Peyer's patch (tissue), 4 donors: Measurements from ENCODE around the gene P2RY2. TPM values are rescaled to one million over a fixed set of nuclear protein-coding genes. Genes with fewer than 3 reads are reported as not detected.
A peak's percentile ranks its signal among the peaks of the same experiment; 100 is the strongest.

Source experiments
- DNase-seq, 3 donors: peaks; one replicate each; pipeline ENCODE4 v3.0.0-alpha.2; 2017 to 2019
- H3K27ac ChIP-seq, 4 donors: fragments of 200-600 bp; sonication (generic); one replicate each; pipeline ENCODE4 v1.5.1; 2016 to 2019
- H3K27me3 ChIP-seq, 2 donors: fragments of 200-600 bp; sonication (generic); one replicate each; pipeline ENCODE4 v1.5.1; 2019
- H3K36me3 ChIP-seq, 3 donors: fragments of 200-600 bp; sonication (generic); one replicate each; pipeline ENCODE4 v1.5.1; 2016 to 2019
- H3K4me1 ChIP-seq, 4 donors: fragments of 200-600 bp; sonication (generic); one replicate each; pipeline ENCODE4 v1.5.1; 2016 to 2019
- H3K4me3 ChIP-seq, 4 donors: fragments of 200-600 bp; sonication (generic); 1 replicate in 3 of 4; 2 replicates in 1 of 4; pipeline ENCODE4 v1.5.1; 2016 to 2019; ENCODE audit warnings: mild to moderate bottlenecking in 1 of 4
- H3K9me3 ChIP-seq, 4 donors: fragments of 200-600 bp; sonication (generic); one replicate each; pipeline ENCODE4 v1.5.1; 2016 to 2019; ENCODE audit warnings: mild to moderate bottlenecking in 1 of 4
- CTCF ChIP-seq, 6 experiments: fragments of 450-650 bp in 4 of 6; fragments of 200-600 bp in 2 of 6; sonication (generic) in 1 of 6; IDR thresholded peaks; one replicate each; pipeline ENCODE4 v1.5.1; 2017 to 2019; ENCODE audit warnings: antibody characterized with exemption in 6 of 6, mild to moderate bottlenecking in 3 of 6, moderate library complexity in 1 of 6
- POLR2A ChIP-seq, 2 donors: fragments of 450-650 bp; IDR thresholded peaks; one replicate each; pipeline ENCODE4 v1.5.1; 2017; ENCODE audit warnings: antibody characterized with exemption in 2 of 2, mild to moderate bottlenecking in 2 of 2, moderate library complexity in 2 of 2
- total RNA-seq, 4 donors: library from RNA; depleted of rRNA; stranded (reverse); fragments of >200 nt; gene quantifications; one replicate each; pipeline ENCODE4 v1.1.0, GENCODE V29; 2016

P2RY2 gene
- total RNA-seq, 4 donors from 2014 or later, result 6.6 to 42.7 (median 33.5) TPM

GRCh38 chr11:73226297-73227006, 8.4 kb downstream of the P2RY2 start:
- H3K9me3 ChIP-seq, result no peaks in the 10 kb centered on the region
- H3K36me3 ChIP-seq, result no peaks in the 10 kb centered on the region
- no peaks in the 10 kb centered on the region for H3K27me3 ChIP-seq
- no peak overlapping the region for H3K27ac ChIP-seq
- no peak for TF ChIP-seq POLR2A (IDR thresholded peaks at IDR 0.05)
- no peak for TF ChIP-seq CTCF (IDR thresholded peaks at IDR 0.05)
- H3K4me1 ChIP-seq, result peaks cover 0 to 9% (median 0%) of the 10 kb centered on the region in 4 donors
- no peak overlapping the region for H3K4me3 ChIP-seq
- DNase-seq, result peak in 1 of 3 donors; percentile 16

- peak in 3 of 6 experiments; percentile 40 to 51 (median 50) for TF ChIP-seq CTCF (IDR thresholded peaks at IDR 0.05)
- no peak for TF ChIP-seq POLR2A (IDR thresholded peaks at IDR 0.05)
- Histone ChIP-seq H3K36me3 (no peaks in the 10 kb centered on the region), H3K9me3 (no peaks in the 10 kb centered on the region), H3K27me3 (no peaks in the 10 kb centered on the region), H3K4me1 (peaks cover 0 to 9% (median 0%) of the 10 kb centered on the region in 4 donors), H3K27ac (no peak overlapping the region), H3K4me3 (no peak overlapping the region)
- peak in 2 of 3 donors; percentile 64 to 77 for DNase-seq
These were observed 9.6 kb downstream of the P2RY2 start for GRCh38 chr11:73227571-73228211.

- H3K27ac ChIP-seq, result no peak overlapping the region
- H3K27me3 ChIP-seq, result no peaks in the 10 kb centered on the region
- no peaks in the 10 kb centered on the region for H3K36me3 ChIP-seq
- no peak overlapping the region for H3K4me3 ChIP-seq
- peak in 2 of 3 donors; percentile 25 to 26 for DNase-seq
- peaks cover 0 to 9% (median 0%) of the 10 kb centered on the region in 4 donors for H3K4me1 ChIP-seq
- TF ChIP-seq POLR2A (IDR thresholded peaks at IDR 0.05) (no peak), CTCF (IDR thresholded peaks at IDR 0.05) (no peak)
- no peaks in the 10 kb centered on the region for H3K9me3 ChIP-seq
These were observed 10.4 kb downstream of the P2RY2 start for GRCh38 chr11:73228268-73229134.

- H3K27me3 ChIP-seq, result no peaks in the 10 kb centered on the region
These were observed 11.3 kb downstream of the P2RY2 start for GRCh38 chr11:73229321-73229895.

More at GRCh38 chr11:73229321-73229895, 11.3 kb downstream of the P2RY2 start:
- H3K27ac ChIP-seq, result no peak overlapping the region
- no peak overlapping the region for H3K4me3 ChIP-seq
- no peaks in the 10 kb centered on the region for H3K9me3 ChIP-seq
- H3K4me1 ChIP-seq, result peaks cover 0 to 9% (median 0%) of the 10 kb centered on the region in 4 donors
- TF ChIP-seq POLR2A (IDR thresholded peaks at IDR 0.05), result no peak
- no peak for TF ChIP-seq CTCF (IDR thresholded peaks at IDR 0.05)
- H3K36me3 ChIP-seq, result peaks cover 0 to 6% (median 0%) of the 10 kb centered on the region in 3 donors
- DNase-seq, result peak in 2 of 3 donors; percentile 24 to 44
